ENCODE measurements around the gene FOXI1.
A peak's percentile ranks its signal among the peaks of the same experiment; 100 is the strongest.

FOXI1 gene

DNA sequence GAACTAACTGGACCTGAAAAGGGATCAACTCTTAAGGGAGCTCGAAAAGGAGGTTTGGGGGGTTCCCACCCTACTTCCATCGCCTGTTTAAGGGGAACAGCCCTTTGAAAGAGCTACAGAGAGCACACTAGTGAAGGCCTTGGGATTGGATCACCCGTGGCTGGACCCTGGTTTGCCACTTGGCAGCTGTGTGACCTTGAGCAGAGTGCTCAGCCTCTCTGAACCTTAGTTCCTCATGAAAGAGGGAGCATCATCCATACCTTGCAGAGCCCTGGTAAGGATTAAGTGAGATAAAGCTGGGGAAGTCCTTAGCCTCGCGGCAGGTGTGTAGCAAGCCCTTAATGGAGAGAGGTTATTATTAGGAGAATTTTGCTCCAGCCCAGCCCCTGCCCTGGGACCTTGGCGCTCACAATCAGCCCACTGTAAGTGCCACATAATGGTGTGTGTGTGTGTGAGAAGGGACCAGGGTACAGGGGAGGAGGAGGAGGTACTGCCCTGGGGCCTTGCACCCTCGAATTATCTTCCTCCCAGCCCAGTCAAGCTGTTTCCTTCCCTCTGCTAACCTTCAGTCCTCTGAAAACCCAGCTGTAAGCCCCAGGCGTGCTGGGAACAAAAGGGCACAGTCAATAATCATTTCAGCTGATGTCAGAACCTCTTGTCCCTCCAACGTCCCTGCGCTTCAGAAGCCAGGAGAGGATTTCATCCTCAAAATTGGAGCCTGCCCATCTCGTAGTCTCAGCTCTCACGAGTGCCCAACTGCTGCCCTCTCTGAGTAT is 42.9 kb downstream of the FOXI1 start:
- no peak for DNase-seq (ENCODE audit: low read depth)
- TF ChIP-seq, protein P1, sequence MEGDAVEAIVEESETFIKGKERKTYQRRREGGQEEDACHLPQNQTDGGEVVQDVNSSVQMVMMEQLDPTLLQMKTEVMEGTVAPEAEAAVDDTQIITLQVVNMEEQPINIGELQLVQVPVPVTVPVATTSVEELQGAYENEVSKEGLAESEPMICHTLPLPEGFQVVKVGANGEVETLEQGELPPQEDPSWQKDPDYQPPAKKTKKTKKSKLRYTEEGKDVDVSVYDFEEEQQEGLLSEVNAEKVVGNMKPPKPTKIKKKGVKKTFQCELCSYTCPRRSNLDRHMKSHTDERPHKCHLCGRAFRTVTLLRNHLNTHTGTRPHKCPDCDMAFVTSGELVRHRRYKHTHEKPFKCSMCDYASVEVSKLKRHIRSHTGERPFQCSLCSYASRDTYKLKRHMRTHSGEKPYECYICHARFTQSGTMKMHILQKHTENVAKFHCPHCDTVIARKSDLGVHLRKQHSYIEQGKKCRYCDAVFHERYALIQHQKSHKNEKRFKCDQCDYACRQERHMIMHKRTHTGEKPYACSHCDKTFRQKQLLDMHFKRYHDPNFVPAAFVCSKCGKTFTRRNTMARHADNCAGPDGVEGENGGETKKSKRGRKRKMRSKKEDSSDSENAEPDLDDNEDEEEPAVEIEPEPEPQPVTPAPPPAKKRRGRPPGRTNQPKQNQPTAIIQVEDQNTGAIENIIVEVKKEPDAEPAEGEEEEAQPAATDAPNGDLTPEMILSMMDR (IDR thresholded peaks at IDR 0.05; ENCODE audit: insufficient read depth, low read depth, low read length, missing control alignments) = no peak
- H3K4me3 ChIP-seq (ENCODE audit: low read length) = no peak overlapping the region

- no peak for DNase-seq (ENCODE audit: low read depth)
- TF ChIP-seq, protein P1 (IDR thresholded peaks at IDR 0.05; ENCODE audit: insufficient read depth, low read depth, low read length, missing control alignments) = no peak
- no peak overlapping the region for H3K4me3 ChIP-seq (ENCODE audit: low read length)
These were observed 43.5 kb downstream of the FOXI1 start for GRCh38 chr5:170149206-170149515.

DNA sequence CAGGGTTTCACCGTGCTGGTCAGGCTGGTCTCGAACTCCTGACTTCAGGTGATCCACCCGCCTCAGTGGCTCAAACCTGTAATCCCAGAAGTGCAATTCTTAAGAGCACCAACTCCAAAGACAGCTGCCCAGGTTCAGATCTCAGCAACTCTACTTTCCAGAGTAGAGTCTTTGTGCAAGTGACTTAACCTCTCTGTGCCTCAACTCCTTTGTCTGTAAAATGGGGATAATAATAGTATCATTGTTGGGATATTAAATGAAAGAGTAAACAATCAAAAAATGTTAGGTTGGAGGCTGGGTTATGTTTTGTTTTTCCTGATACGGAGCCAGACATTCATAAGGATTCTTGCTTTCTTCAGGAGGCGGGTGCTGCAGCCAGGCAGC is 45.0 kb downstream of the FOXI1 start:
- DNase-seq (ENCODE audit: low read depth) = no peak
- H3K4me3 ChIP-seq (ENCODE audit: low read length) = no peak overlapping the region
- TF ChIP-seq, protein P1 (IDR thresholded peaks at IDR 0.05; ENCODE audit: insufficient read depth, low read depth, low read length, missing control alignments) = no peak

- no peak overlapping the region for H3K4me3 ChIP-seq (ENCODE audit: low read length)
- DNase-seq (ENCODE audit: low read depth) = peak; percentile 91
- TF ChIP-seq, protein P1 (IDR thresholded peaks at IDR 0.05; ENCODE audit: insufficient read depth, low read depth, low read length, missing control alignments) = no peak
These were observed 45.6 kb downstream of the FOXI1 start for GRCh38 chr5:170151097-170151831.

- DNase-seq (ENCODE audit: low read depth) = no peak
- no peak overlapping the region for H3K4me3 ChIP-seq (ENCODE audit: low read length)
- TF ChIP-seq, protein P1 (IDR thresholded peaks at IDR 0.05; ENCODE audit: insufficient read depth, low read depth, low read length, missing control alignments) = no peak
These were observed 47.1 kb downstream of the FOXI1 start for GRCh38 chr5:170152767-170153166.

DNA sequence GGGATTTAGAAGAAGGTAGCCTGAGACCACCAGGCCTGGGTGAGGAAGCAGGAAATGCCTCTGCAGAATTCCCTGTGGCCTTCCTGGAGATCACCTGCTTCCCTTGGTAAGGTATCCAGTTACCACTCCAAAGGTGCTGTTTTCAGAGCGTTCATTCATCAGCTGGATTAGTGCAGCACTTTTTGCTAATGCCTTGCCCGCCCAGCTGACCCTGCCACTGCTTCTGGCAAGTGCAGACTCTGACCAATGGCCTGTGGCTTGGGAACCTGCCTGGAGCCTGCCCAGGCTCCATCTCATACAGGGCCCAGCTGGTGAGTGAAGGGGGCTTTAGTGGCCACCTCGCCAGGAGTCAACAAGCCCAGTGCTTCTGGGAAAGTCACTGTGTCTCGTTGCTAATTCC is 48.6 kb downstream of the FOXI1 start:
- TF ChIP-seq, protein P1 (IDR thresholded peaks at IDR 0.05; ENCODE audit: insufficient read depth, low read depth, low read length, missing control alignments) = no peak
- DNase-seq (ENCODE audit: low read depth) = no peak
- H3K4me3 ChIP-seq (ENCODE audit: low read length) = no peak overlapping the region
